ENCODE data around the gene DNAJC9. TPM values are rescaled to one million over a fixed set of nuclear protein-coding genes. Genes with fewer than 3 reads are reported as not detected.
A peak's percentile ranks its signal among the peaks of the same experiment; 100 is the strongest.
"Not testable (repeated sequence)": the region's sequence is repeated elsewhere in the genome, so short reads cannot be mapped to it uniquely, and the experiment has no call there.

Gene DNAJC9
- total RNA-seq (2014; rRNA removed; shearing (Covaris generic)), result 34.7 and 42.5 TPM in 2 replicates
- polyA plus RNA-seq (2014; cell fraction: nucleus; rRNA removed), result 44.6 and 50.7 TPM in 2 replicates

DNA sequence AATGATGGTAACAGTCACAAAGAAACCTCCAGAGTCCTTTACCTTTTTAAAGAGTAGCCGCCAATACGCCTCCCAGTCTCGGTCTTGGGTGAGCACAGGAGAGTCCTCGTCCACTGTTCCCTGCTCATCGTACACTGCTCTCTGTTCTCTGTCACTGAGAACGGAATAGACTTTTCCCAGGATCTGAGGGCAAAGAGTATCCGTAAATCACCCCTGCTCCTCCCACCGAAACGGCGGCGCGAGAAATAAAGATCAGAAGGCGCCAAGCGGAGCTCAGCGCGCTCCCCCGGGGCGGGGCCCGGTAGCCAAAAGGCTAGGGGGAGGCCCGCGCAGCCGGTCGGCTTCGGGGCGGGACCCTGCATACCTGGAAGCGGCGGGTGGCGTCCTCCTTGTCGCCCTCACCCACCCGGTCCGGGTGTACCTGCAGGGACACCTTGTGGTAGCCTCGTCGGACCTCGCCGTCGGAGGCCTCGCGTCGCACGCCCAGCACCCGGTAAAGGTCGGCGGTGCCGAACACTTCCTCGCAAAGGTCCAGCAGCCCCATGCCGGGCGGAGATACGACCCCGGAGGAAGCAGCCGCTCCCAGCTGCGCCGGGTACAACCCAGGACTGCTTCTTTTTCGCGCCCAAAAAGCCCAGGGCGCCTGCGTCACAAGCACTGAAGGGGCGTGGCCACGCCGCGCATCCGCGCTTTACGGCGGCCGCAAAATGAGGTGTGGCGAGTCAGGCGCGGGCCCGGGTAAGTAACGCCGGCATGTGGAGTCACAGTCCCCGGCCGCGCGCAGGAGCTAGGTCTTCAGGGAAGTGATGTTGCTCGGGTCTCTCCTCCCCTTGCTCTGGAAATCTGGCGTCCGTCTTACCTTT, at the start of gene DNAJC9:
DNAJC9 (minus strand) TSS at position 610 of the 863 bp plus-strand sequence; CDS start at position 544, 66 bp downstream.
- peak; percentile 91 for DNase-seq (ENCODE audit: extremely low read depth, low read depth)

DNA sequence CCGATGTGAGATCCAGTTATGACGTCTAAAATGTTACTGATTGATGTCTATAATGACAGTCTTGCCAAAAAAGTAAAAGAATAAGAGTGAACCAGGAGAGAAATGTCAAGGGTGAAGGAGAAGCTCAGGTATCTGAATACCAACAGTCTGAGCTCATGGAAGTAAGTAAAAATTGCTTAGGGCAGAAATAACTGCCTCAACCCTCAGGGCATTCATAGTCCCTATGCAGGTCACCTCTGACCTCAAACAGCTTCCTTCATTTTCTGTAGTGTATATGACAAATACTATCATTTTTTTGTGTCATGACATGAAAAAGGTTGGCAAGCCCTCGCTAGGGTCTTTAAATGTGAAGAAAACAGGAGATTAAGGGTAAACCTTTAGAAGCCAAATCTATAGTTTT, 46.4 kb upstream of the DNAJC9 start:
- DNase-seq (ENCODE audit: extremely low read depth, low read depth), result no peak

- DNase-seq (ENCODE audit: extremely low read depth, low read depth), result no peak
Measured at GRCh38 chr10:73289958-73290357, 42.9 kb upstream of the DNAJC9 start.

- DNase-seq (ENCODE audit: extremely low read depth, low read depth), result no peak
Measured at GRCh38 chr10:73287441-73287840, 40.4 kb upstream of the DNAJC9 start.

DNA sequence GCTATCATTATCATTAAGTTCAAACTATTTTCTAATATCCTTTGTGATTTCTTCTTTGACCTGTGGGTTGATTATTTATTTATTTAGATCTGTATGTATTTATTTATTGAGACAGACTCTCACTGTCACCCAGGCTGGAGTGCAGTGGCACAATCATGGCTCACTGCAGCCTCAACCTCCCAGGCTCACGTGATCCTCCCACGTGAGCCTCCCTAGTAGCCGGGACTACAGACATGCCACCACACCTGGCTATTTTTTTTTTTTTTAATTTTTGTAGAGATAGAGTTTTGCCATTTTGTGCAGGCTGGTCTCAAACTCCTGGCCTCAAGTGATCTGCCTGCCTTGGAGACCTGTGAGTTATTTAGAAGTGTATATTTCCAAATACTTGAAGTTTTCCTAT, 34.0 kb upstream of the DNAJC9 start:
- no peak for DNase-seq (ENCODE audit: extremely low read depth, low read depth)

GRCh38 chr10:73264423-73264822, 17.4 kb upstream of the DNAJC9 start:
- DNase-seq (ENCODE audit: extremely low read depth, low read depth), result no peak

DNA sequence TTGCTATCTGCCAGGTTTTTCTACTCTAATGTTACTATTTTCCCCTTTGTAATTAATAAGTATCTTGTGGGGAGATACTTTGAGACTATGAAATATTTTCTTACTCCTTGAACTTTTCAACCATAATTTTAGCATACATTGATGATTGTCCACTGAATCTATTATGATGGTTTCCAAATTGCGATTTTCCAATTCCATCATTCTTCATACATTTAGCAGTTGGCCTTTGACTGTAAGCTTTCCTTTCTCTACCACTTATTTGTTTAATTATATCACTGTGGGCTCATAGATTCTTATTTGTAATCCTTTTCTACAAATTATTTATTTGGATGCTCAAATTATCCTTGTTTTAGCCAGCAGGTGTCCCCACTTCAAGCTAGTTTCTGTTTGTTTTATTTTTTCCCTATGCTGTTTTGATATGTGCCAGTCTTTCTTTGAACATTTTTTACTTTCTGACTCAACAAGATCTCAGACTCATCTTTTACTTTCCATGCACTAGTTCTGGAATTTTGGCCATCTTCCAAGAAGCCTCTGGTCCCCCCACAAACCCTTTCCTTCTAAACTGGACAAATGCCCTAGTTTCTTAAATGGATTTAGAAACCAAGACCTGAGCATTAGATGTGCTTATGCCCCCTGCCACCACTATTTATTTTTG, 16.8 kb upstream of the DNAJC9 start:
- peak; percentile 30 for DNase-seq (ENCODE audit: extremely low read depth, low read depth)

GRCh38 chr10:73262880-73263555, 16.0 kb upstream of the DNAJC9 start:
- no peak for DNase-seq (ENCODE audit: extremely low read depth, low read depth)

DNA sequence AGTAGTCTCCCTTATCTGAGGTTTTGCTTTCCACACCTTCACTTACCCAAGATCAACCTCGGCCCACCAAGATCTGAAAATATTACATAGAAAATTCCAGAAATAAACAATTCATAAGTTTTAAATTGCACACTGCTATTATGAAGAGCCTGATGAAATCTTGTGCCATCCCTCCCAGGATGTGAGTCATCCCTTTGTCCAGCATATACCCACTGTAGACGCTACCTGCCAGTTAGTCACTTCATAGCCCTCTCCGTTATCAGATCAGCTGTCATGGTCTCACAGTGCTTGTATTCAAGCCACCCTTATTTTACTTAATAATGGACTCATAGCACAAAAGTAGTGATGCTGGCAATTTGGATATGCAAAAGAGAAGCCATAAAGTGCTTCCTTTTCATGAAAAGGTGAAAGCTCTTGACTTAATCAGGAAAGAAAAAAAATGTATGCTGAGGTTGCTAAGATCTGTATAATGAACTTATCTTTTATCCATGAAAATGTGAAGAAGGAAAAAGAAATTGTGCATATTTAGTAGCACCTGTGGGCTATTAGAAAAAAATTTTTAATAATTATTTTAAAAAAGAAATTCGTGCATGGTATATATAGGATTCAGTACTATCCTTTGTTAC, 15.2 kb upstream of the DNAJC9 start:
- DNase-seq (ENCODE audit: extremely low read depth, low read depth), result peak; percentile 90

GRCh38 chr10:73261362-73261995, 14.4 kb upstream of the DNAJC9 start:
- DNase-seq (ENCODE audit: extremely low read depth, low read depth), result no peak

- DNase-seq (ENCODE audit: extremely low read depth, low read depth), result not testable (repeated sequence)
Measured at GRCh38 chr10:73258612-73259011, 11.6 kb upstream of the DNAJC9 start.

- DNase-seq (ENCODE audit: extremely low read depth, low read depth), result no peak
Measured at GRCh38 chr10:73253225-73253555, 6.1 kb upstream of the DNAJC9 start.

DNA sequence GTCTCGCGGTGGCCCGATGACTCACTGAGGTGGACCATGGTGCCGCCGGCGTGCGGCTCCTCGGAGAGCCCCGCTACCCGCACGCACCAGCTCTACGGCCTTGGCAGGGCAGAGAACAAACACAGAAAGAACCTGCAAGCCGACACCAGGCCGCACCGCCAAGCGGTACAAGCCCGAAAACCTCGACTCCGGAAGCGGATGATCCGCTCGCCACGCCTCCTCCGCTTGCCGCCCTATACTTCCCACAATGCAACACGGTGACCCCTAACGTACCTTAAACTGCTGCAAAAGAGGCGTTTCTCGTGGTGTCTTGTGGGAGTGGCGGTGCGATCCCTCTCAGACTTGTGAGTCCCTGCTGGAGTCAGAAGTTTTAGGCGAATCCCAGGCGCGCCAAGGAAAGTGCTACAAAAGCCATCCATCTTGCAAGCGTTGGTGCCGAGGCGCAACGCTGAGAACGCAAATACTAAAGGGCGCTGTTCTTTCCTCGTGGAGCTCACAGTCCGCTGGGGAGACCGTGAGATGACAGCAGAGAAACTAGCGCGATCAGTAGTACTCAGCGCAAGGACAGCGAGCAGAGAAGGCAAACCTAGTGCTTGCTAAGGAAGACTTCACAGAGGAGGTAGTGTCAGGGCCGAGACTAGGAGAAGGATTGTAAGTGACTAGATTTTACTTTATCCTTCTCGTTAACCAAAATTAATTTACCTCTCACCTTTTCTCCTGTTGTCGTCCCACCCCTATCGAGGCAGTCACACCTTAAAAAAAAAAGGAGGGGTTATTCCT, 5.6 kb upstream of the DNAJC9 start, which contains the start of gene MRPS16:
MRPS16 (minus strand) TSS at position 200 of the 780 bp plus-strand sequence; CDS start at position 38, 162 bp downstream.
- peak; percentile 96 for DNase-seq (ENCODE audit: extremely low read depth, low read depth)

DNA sequence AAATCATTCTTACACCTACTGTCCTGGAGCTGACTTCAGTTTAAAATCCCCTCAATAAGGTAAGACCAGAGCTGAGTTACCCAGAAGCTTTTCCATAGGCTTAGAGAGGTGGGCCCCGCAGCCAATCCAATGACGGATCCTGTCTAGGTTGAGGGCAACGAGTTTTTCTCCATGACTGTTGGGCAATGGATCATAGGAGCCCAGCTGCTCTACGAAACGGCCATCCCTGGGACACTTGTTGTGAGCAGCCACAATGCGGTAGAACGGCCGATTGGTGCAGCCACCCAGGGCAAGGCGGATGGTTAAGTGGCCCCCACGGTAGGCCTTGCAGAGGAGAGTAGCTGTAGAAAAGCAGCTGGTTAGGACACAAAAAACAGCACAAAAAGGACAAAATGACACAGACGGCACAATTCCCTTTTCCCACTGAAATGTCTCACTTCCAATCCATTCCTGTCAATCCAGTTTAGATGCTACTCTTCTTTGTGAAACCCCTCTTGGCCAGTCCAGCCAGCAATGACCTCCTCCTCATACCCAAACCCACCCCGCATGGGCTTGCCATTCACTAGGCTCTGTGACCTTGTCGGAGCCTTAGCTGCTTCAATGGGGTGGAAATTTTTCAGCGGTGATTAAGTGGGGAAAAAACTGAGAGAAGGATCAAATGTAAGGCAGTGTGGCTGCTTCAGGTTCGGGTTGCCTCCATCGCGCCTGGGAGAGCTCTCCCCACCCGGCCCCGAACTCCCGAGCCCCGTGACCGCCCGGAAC, 4.8 kb upstream of the DNAJC9 start:
- DNase-seq (ENCODE audit: extremely low read depth, low read depth), result no peak

GRCh38 chr10:73248259-73248724, 1.2 kb upstream of the DNAJC9 start:
- no peak for DNase-seq (ENCODE audit: extremely low read depth, low read depth)

DNA sequence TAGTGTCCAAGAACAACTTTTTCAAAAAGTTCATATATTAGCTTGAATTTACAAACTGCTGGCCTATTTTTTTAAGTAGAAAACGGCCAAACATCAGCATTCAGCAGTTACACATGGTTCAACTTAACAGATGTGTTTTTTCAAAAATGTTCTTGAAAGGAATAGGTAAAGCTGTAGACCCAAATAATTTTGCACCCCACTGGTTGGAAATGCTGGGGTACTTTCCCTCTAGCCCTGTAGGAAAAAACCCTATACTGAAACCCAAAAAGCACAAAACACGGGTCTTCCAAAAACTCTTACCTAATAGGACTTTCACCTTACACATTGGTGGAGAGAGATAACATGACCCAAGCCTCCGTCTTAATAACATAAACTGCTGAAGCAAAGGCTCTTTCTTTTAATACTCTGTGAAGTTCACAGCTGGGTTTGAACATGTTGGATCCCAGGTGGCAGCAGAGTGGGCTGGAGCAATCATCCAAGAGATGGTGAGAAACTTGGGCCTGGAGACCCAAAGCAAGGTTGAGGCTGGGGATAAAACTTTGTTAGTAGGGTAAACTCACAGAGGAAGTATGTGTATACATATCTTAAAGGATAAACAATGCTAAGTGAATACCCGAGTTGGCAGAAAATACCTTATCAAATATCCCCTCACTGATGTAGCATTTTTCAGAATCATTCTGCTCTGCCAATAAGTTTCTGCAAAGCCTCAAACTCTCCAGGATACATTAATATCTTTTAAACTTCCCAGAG, 629 bp upstream of the DNAJC9 start:
- DNase-seq (ENCODE audit: extremely low read depth, low read depth), result no peak

GRCh38 chr10:73246322-73246645, 771 bp downstream of the DNAJC9 start:
- DNase-seq (ENCODE audit: extremely low read depth, low read depth), result no peak

- no peak for DNase-seq (ENCODE audit: extremely low read depth, low read depth)
Measured at GRCh38 chr10:73244866-73245477, 2.1 kb downstream of the DNAJC9 start.

Measured in NCI-H460 (cell line).